Muscle of leg (tissue), 11 donors: ENCODE data around the gene SLCO1B3. TPM values are rescaled to one million over a fixed set of nuclear protein-coding genes. Genes with fewer than 3 reads are reported as not detected.

Experiments used
- DNase-seq: peaks from one replicate; pipeline ENCODE4 v3.0.0; 2013
- H3K27ac ChIP-seq: one replicate; pipeline ENCODE4 v1.5.1; 2013; ENCODE audit warnings: mild to moderate bottlenecking, low read length, control low read depth
- H3K27me3 ChIP-seq: one replicate; pipeline ENCODE4 v1.6.1; 2013; ENCODE audit warnings: low read length; ENCODE audit not compliant: control insufficient read depth, insufficient read depth
- H3K36me3 ChIP-seq: one replicate; pipeline ENCODE4 v1.6.1; 2013; ENCODE audit warnings: low read length; ENCODE audit not compliant: control insufficient read depth, insufficient read depth
- H3K4me1 ChIP-seq: one replicate; pipeline ENCODE4 v1.6.1; 2013; ENCODE audit warnings: low read length; ENCODE audit not compliant: control insufficient read depth, insufficient read depth
- H3K4me3 ChIP-seq: one replicate; pipeline ENCODE4 v1.5.1; 2013; ENCODE audit warnings: low read length, control low read depth
- H3K9me3 ChIP-seq: replicated peaks from 2 replicates; pipeline ENCODE4 v1.6.1; 2013; ENCODE audit warnings: low read depth, low read length; ENCODE audit not compliant: control insufficient read depth
- WGBS: methylation state at CpG from one replicate; pipeline ENCODE4 v1.1.5; 2013; ENCODE audit warnings: missing lambda C conversion rate; ENCODE audit not compliant: insufficient coverage; 5-methylcytosine and 5-hydroxymethylcytosine counted together
- polyA plus RNA-seq, 8 donors: library from polyadenylated mRNA; unstranded; fragments of 120-200 nt; gene quantifications; one replicate each; pipeline versions ENCODE4 v1.2.1 to v1.2.3, GENCODE V29; 2013; ENCODE audit warnings: inconsistent platforms in 1 of 8, low replicate concordance in 1 of 8; ENCODE audit not compliant: insufficient read length in 8 of 8, insufficient read depth in 1 of 8
- total RNA-seq: library from RNA; stranded (reverse); fragments of 120-200 nt; gene quantifications from one replicate; pipeline ENCODE4 v1.2.4, GENCODE V29; 2013

Gene SLCO1B3
- total and polyA plus RNA-seq, 9 donors, result 0.05 to 0.31 TPM; not detected in 7

DNA sequence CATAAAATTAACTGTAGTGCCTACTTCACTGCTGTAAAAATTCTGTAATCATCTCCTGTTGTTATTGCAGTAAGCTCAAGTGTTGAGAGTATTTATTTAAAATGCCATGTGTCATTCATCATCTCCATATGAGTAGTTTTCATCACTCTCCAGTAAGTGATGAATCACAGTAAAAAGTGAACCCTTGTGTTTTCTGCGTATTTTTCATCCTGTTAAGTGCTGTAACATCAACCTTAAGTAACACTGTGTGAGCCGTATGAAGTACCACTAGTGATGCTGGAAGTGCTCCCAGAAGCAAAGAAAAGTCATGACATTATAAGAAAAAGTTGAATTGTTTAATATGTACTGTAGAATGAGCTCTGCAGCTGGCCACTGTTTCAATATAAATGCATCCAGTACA, 55.4 kb downstream of the SLCO1B3 start:
- no peaks in the 10 kb centered on the region for H3K36me3 ChIP-seq
- peak; percentile 16 for DNase-seq

DNA sequence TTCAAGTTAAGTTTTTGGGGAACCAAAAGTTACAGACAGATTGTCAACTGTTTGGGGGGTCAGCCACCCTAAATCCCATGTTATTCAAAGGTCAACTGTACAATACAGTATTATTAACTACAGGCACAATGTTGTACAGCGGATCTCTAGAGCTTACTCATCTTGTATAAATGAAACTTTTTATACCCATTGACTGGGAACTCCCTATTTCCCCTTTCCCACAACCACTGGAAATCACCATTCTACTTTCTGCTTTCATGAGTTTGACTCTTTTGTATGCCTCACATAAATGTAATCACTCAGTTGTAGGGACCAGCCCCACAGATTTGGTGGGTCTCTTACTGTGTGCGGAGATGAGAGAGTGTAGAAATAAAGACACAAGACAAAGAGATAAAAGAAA, 57.8 kb downstream of the SLCO1B3 start:
- 100% methylated on average over 1 of the region's 2 CpGs for WGBS
- no peak overlapping the region for H3K4me3 ChIP-seq
- H3K27me3 ChIP-seq, result no peaks in the 10 kb centered on the region
- H3K36me3 ChIP-seq, result no peaks in the 10 kb centered on the region
- H3K4me1 ChIP-seq, result no peaks in the 10 kb centered on the region
- H3K27ac ChIP-seq, result no peak overlapping the region
- DNase-seq, result no peak
- H3K9me3 ChIP-seq, result no peaks in the 10 kb centered on the region

More for the DNA sequence above, 55.4 kb downstream of the SLCO1B3 start:
- Histone ChIP-seq H3K9me3 (no peaks in the 10 kb centered on the region), H3K27ac (no peak overlapping the region), H3K27me3 (no peaks in the 10 kb centered on the region), H3K4me1 (no peaks in the 10 kb centered on the region), H3K4me3 (no peak overlapping the region)
- 10% methylated on average over 2 of the region's 2 CpGs for WGBS

DNA sequence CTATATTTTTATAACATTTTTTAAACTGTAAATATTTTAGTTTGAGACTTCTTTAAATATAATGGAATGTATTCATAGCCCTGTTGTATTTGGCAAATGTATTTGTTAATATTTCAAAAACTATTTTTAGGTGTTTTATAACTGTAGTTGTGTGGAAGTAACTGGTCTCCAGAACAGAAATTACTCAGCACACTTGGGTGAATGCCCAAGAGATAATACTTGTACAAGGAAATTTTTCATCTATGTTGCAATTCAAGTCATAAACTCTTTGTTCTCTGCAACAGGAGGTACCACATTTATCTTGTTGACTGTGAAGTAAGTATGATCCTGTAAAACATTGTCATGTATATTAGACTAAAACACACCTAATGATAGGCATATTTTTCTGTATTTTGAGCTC, 72.8 kb downstream of the SLCO1B3 start:
- H3K9me3 ChIP-seq, result no peaks in the 10 kb centered on the region
- H3K36me3 ChIP-seq, result no peaks in the 10 kb centered on the region
- no peaks in the 10 kb centered on the region for H3K4me1 ChIP-seq
- H3K27me3 ChIP-seq, result no peaks in the 10 kb centered on the region
- DNase-seq, result no peak
- H3K4me3 ChIP-seq, result no peak overlapping the region
- no peak overlapping the region for H3K27ac ChIP-seq

DNA sequence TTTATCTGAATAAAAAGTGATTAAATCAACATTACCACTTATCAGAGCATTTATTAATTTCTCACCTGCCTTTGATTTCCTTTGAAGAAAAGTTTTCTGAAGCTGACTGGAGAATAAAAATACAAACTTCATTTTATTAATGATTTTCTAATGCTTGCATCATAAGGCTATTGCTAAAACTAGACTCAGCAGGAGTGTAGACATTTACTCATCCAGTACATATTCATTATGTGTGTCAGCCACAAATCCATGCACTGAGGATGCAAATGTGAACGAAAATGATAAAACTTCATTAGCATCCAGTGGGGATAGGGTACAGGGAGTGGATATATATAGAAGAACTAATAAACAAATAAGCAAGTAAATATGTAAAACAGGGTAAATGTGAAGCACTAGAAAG, 74.6 kb downstream of the SLCO1B3 start:
- H3K9me3 ChIP-seq, result no peaks in the 10 kb centered on the region
- DNase-seq, result no peak
- H3K4me1 ChIP-seq, result no peaks in the 10 kb centered on the region
- no peak overlapping the region for H3K4me3 ChIP-seq
- H3K27me3 ChIP-seq, result no peaks in the 10 kb centered on the region
- H3K36me3 ChIP-seq, result no peaks in the 10 kb centered on the region
- H3K27ac ChIP-seq, result no peak overlapping the region
- WGBS, result no CpG with 5 or more reads among the region's 1 CpG

DNA sequence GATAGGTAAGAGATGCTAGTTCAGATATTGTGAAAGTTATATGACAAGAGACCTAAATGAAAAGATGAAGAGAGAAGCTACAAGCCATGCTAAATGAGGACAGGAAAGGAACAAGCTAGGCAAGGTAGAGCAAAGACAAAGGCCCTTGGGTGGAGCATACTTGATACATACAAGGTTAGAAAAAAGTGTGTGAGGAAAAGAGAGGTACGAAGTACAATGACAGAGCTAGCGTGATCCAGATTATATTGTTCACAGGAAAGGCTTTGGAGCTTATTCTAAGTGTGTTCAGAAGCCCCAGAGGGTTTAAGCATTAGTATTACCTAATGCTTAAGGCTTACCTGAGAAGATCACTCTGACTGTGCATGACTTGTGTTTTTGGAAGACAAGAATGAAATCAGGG, 75.0 kb downstream of the SLCO1B3 start:
- H3K27me3 ChIP-seq, result no peaks in the 10 kb centered on the region
- H3K27ac ChIP-seq, result no peak overlapping the region
- no peaks in the 10 kb centered on the region for H3K36me3 ChIP-seq
- no peaks in the 10 kb centered on the region for H3K9me3 ChIP-seq
- no peak overlapping the region for H3K4me3 ChIP-seq
- no peaks in the 10 kb centered on the region for H3K4me1 ChIP-seq
- WGBS, result 73% methylated on average over 2 of the region's 2 CpGs
- no peak for DNase-seq

DNA sequence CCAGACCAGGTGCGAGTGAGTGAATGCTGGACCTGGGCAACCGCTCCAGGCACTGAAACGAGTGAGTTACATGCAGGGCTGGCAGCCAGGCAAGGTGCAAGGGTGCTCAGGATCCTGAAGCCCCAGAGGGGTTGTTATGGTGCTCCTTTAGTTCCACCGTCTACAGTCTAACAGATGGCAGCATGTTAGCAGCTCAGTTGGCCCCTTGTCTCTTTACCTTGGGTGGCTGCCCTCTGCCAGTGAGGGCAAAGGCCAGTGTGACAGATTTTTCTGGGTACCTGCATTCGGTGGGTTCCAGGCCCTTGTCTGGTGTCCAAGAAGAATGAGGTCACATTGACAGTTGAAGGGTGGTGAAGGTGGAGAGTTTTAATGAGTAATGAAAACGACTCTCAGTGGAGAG, 106.8 kb downstream of the SLCO1B3 start:
- Histone ChIP-seq H3K4me3 (no peak overlapping the region), H3K27me3 (no peaks in the 10 kb centered on the region), H3K36me3 (no peaks in the 10 kb centered on the region), H3K27ac (no peak overlapping the region), H3K9me3 (no peaks in the 10 kb centered on the region), H3K4me1 (no peaks in the 10 kb centered on the region)
- no peak for DNase-seq
- 74% methylated on average over 6 of the region's 6 CpGs for WGBS

DNA sequence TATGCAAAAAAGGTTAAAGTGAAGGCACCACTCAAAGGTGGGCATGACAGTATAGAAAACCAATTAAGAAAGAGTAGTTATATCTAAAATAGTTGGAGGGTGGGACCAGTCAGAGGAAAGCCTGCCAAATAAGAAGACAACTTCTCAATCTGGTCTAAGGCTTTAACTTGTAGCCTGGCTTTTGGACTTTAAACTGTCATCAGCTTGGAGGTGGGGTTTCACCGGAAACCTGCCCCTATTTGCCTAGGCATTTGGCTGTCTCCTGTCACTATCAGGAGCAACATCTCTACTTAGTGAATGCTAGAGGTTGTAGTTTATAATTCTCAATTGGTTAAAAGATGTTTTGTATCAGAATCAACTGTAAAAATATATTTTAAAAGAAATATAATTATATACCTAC, 107.3 kb downstream of the SLCO1B3 start:
- H3K4me3 ChIP-seq, result no peak overlapping the region
- H3K36me3 ChIP-seq, result no peaks in the 10 kb centered on the region
- no peaks in the 10 kb centered on the region for H3K27me3 ChIP-seq
- H3K4me1 ChIP-seq, result no peaks in the 10 kb centered on the region
- WGBS, result no CpG with 5 or more reads among the region's 1 CpG
- no peaks in the 10 kb centered on the region for H3K9me3 ChIP-seq
- no peak overlapping the region for H3K27ac ChIP-seq
- no peak for DNase-seq

DNA sequence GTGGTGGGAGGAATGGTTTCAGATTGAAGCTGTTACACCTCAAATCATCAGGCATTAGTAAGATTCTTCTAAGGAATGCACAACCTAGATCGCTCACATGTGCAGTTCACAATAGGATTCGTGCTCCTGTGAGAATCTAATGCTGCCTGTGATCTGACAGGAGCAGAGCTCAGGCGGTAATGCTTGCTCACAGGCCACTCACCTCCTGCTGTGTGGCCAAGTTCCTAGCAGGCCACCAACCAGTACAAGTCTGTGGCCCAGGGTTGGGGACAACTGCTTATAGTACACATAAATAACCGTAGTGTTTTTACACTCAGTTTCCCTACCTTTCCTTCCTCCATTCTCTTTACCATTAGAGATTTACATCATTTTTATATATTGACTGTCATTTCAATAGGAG, 121.4 kb downstream of the SLCO1B3 start:
- no peaks in the 10 kb centered on the region for H3K27me3 ChIP-seq
- peaks cover 4% of the 10 kb centered on the region for H3K9me3 ChIP-seq
- no peaks in the 10 kb centered on the region for H3K36me3 ChIP-seq
- no peaks in the 10 kb centered on the region for H3K4me1 ChIP-seq
- 47% methylated on average over 3 of the region's 4 CpGs for WGBS
- no peak overlapping the region for H3K4me3 ChIP-seq
- H3K27ac ChIP-seq, result no peak overlapping the region
- no peak for DNase-seq

DNA sequence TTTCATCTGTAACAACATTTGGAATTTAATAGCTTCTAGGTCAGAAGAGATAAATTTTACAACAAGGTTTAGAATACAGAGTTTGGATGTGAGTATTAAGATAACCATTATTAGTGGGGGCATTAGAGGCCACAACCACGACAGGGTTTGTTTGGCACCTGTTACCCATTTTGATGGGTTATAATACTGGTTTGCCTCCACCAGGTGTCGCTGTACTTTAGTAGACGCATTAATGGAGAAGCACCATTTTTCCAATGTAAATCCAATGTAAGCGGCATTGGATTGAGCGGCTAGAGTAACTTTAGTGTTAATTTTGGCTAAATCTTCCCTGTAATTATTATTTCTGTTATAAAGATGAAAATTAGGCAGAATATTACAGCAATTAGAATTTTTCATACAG, 136.2 kb downstream of the SLCO1B3 start:
- no CpG with 5 or more reads among the region's 5 CpGs for WGBS
- H3K4me1 ChIP-seq, result no peaks in the 10 kb centered on the region
- H3K4me3 ChIP-seq, result no peak overlapping the region
- no peaks in the 10 kb centered on the region for H3K36me3 ChIP-seq
- no peak overlapping the region for H3K27ac ChIP-seq
- peaks cover 4% of the 10 kb centered on the region for H3K9me3 ChIP-seq
- no peaks in the 10 kb centered on the region for H3K27me3 ChIP-seq
- no peak for DNase-seq

DNA sequence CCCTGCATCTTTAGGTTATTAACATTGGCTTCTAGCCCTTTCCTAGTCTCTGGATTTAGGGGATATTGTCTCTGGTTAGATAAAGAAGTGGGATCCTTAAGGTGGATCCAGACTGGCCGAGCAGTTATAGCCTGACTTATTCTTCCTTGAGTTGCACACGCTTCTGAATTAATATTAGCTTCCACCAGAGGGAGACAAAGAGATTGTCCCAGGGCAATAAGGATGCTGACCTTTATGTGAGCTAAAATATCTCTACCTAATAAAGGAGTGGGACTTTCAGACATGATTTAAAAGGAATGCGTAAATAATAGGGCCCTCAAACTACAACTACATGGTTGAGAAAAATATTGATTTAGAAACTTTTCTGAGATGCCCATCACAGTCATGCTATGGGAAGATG, 139.7 kb downstream of the SLCO1B3 start:
- Histone ChIP-seq H3K27ac (no peak overlapping the region), H3K4me1 (no peaks in the 10 kb centered on the region), H3K9me3 (peaks cover 8% of the 10 kb centered on the region), H3K27me3 (no peaks in the 10 kb centered on the region), H3K4me3 (no peak overlapping the region), H3K36me3 (no peaks in the 10 kb centered on the region)
- WGBS, result no CpG with 5 or more reads among the region's 3 CpGs
- DNase-seq, result no peak

DNA sequence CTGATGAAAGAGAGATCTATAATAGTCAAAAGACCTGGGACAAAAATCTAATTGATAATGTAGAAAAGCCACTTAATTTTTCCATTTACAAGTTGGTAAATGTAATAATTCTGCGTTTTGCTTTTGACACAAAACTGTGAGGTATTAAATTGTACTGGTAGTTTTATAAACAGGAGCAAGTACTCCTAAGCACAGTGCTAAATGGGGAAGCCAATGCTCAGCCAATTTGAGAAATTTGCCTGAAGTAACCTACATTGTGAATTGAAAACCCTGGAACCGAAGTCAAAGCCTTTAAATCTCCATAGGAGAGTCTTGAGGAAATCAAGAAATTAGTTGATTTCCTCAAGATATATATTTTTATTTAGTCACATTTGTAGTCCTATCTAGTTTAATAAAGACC, 152.8 kb downstream of the SLCO1B3 start:
- Histone ChIP-seq H3K27me3 (no peaks in the 10 kb centered on the region), H3K4me1 (no peaks in the 10 kb centered on the region), H3K4me3 (no peak overlapping the region), H3K36me3 (no peaks in the 10 kb centered on the region), H3K27ac (no peak overlapping the region), H3K9me3 (peaks cover 5% of the 10 kb centered on the region)
- no peak for DNase-seq
- WGBS, result no CpG with 5 or more reads among the region's 2 CpGs
